Heart right ventricle (tissue), 16 donors: ENCODE data around the gene SPRY1. TPM values are rescaled to one million over a fixed set of nuclear protein-coding genes. Genes with fewer than 3 reads are reported as not detected.
A peak's percentile ranks its signal among the peaks of the same experiment; 100 is the strongest.

Experiments used
- ATAC-seq, 8 donors: fragments of 200-7000 bp; cut with Tn5 transposase; one replicate each; pipeline ENCODE4 v1.9.1; 2020; ENCODE audit warnings: mild to moderate bottlenecking in 8 of 8, moderate library complexity in 8 of 8, moderate number of reproducible peaks in 1 of 8
- DNase-seq, 2 donors: peaks; one replicate each; pipeline ENCODE4 v3.0.0-alpha.2; 2020
- H3K27ac ChIP-seq, 10 donors: fragments of 200-600 bp; sonication (generic) in 2 of 10; one replicate each; pipeline versions ENCODE4 v1.5.0 to v1.8.0; 2020 to 2022; ENCODE audit warnings: mild to moderate bottlenecking in 3 of 10
- H3K27me3 ChIP-seq, 7 donors: fragments of 200-600 bp; one replicate each; pipeline ENCODE4 v1.8.0; 2021 to 2022; ENCODE audit warnings: mild to moderate bottlenecking in 2 of 7
- H3K36me3 ChIP-seq, 9 donors: fragments of 200-600 bp; sonication (generic) in 1 of 9; one replicate each; pipeline versions ENCODE4 v1.5.0 to v1.8.0; 2020 to 2022; ENCODE audit warnings: mild to moderate bottlenecking in 2 of 9
- H3K4me1 ChIP-seq, 9 donors: fragments of 200-600 bp; sonication (generic) in 1 of 9; one replicate each; pipeline versions ENCODE4 v1.5.0 to v1.8.0; 2020 to 2022; ENCODE audit warnings: mild to moderate bottlenecking in 4 of 9
- H3K4me3 ChIP-seq, 10 donors: fragments of 200-600 bp; sonication (generic) in 2 of 10; one replicate each; pipeline versions ENCODE4 v1.5.0 to v1.8.0; 2020 to 2022; ENCODE audit warnings: mild to moderate bottlenecking in 7 of 10, moderate library complexity in 2 of 10
- H3K9me3 ChIP-seq, 11 donors: fragments of 200-600 bp in 10 of 11; sonication (generic) in 2 of 11; one replicate each; pipeline versions ENCODE4 v1.5.0 to v1.8.0; 2013 to 2022; ENCODE audit warnings: mild to moderate bottlenecking in 2 of 11, control low read depth in 1 of 11, moderate library complexity in 1 of 11
- WGBS, 2 donors: extraction: QIAGEN DNeasy Blood & Tissue Kit; methylation state at CpG; one replicate each; pipeline ENCODE4 v1.1.7; 2013; ENCODE audit warnings: inconsistent platforms in 1 of 2; 5-methylcytosine and 5-hydroxymethylcytosine counted together
- intact Hi-C, 10 donors: fragments of 100-400 bp; cut with DNase I; formaldehyde crosslinking; loops; one replicate each; pipeline versions ENCODE4 v1.11.1 to v1.14.2; 2022
- polyA plus RNA-seq, 2 donors: library from polyadenylated mRNA; stranded (reverse); fragments of 200-250 nt; gene quantifications; one replicate each; pipeline ENCODE4 v1.2.3, GENCODE V29; 2013
- total RNA-seq, 10 donors: library from RNA; stranded (reverse); fragmentation: NEBNext Ultra II Directional in 3 of 10; extraction: Animal tissue kit (Norgen Biotek cat#: 25700) in 3 of 10; gene quantifications; one replicate each; pipeline versions ENCODE4 v1.2.1 to v1.2.4, GENCODE V29; 2021 to 2023
- TF ChIP-seq, protein P1 (sequence below), 9 donors: fragments of 200-600 bp; sonication (generic) in 2 of 9; IDR thresholded peaks; one replicate each; pipeline versions ENCODE4 v1.5.0 to v1.8.0; 2021 to 2022; ENCODE audit warnings: antibody characterized with exemption in 9 of 9, mild to moderate bottlenecking in 5 of 9, moderate library complexity in 1 of 9
- donor health status: Arrhythmogenic right ventricular cardiomyopathy.
- donor health status: ischemic (EF 13 %, LVEDD 7.1; RV severe dilation, severe dysfunction).
- donor health status: healthy with polysubstance abuse.
- donor health status: DM: no; HTN: yes; CAD: no.
- donor health status: DM: no; HTN: no; CAD: no.
- donor health status: ischemic (EF 25% LVEDD 6.9; RV normal size, moderate dysfunction).
- donor health status: ischemic (EF 25% LVEDD 5.7; RV mildly dilated, moderate dysfunction).
- donor health status: healthy.
- donor health status: DM: yes; HTN: yes; CAD: no.
- donor health status: Ischemic cardiomyopathy.
- donor health status: ischemic (EF 35%, LVEDD 5.7; RV mildly dilated, moderate dysfunction).
- donor health status: nonischemic (EF 11% LVEDD 7.7; RV severe dilation, severe dysfunction).
- donor health status: DM: yes; HTN: yes; CAD: no.
- donor health status: PGD.
- donor health status: ischemic (EF 29% LVEDD 5.4; RV normal size, mild dysfunction).
- donor health status: nonischemic (EF 23%, LVEDD 6.1; RV moderate dilation, normal function).

SPRY1 gene
- total and polyA plus RNA-seq, 12 donors: 21.6 to 61.7 (median 37.4) TPM

DNA sequence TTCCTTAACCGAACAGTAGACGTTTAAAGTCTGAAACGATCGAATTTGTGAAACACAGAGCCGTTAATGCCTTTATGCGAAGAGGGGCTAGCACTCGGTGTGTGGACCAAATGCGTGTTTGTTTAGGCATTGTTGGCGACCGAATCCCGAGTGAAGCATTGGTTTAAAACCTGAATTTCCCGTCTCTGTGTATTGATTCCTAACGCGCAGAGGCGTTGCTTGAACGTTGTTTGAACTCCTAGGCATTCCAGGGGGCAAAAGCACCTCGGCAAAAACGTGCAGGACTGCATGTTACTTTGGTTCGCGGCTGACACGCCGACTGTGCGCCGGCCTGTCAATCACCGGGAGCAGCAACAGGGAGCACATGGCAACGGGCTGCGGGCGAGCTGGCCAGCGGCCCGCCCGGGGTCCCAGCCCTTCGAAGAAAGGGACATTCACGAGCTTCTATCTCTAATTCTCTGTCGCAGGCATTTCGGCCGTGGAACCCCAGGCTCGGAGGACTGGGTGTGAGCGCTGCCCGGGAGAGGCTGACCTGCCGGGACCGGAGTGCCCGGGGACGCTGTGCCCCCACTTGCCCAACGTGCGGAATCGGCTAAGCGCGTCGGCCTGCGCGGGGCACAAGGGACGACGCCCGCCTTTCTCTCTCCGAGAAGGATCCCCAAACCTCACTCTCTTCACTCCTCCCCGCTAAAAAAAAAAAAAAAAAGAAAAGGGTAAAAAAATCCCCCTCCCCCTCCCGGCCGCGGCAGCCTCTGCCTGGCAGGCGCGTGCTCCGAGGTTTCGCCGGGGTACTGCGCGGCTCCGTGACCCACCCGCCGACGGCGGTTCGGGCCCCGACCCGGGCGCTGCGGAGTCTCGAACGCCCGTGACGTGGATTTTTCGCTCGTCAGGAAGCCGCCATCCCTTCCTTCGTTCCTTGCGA is 810 bp downstream of the SPRY1 start:
- Histone ChIP-seq H3K27me3 (peaks cover 0 to 8% (median 0%) of the 10 kb centered on the region in 7 donors), H3K27ac (peak overlapping the region; percentile 85 to 97 (median 94)), H3K4me3 (peak overlapping the region; percentile 65 to 85 (median 74)), H3K36me3 (peaks cover 0 to 28% (median 5%) of the 10 kb centered on the region in 9 donors), H3K4me1 (peaks cover 0 to 30% (median 10%) of the 10 kb centered on the region in 9 donors), H3K9me3 (no peaks in the 10 kb centered on the region)
- peak; percentile 36 to 55 for DNase-seq
- ATAC-seq: peak; percentile 16 to 69 (median 40)
- TF ChIP-seq, protein P1, sequence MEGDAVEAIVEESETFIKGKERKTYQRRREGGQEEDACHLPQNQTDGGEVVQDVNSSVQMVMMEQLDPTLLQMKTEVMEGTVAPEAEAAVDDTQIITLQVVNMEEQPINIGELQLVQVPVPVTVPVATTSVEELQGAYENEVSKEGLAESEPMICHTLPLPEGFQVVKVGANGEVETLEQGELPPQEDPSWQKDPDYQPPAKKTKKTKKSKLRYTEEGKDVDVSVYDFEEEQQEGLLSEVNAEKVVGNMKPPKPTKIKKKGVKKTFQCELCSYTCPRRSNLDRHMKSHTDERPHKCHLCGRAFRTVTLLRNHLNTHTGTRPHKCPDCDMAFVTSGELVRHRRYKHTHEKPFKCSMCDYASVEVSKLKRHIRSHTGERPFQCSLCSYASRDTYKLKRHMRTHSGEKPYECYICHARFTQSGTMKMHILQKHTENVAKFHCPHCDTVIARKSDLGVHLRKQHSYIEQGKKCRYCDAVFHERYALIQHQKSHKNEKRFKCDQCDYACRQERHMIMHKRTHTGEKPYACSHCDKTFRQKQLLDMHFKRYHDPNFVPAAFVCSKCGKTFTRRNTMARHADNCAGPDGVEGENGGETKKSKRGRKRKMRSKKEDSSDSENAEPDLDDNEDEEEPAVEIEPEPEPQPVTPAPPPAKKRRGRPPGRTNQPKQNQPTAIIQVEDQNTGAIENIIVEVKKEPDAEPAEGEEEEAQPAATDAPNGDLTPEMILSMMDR (IDR thresholded peaks at IDR 0.05): no peak
- intact Hi-C loops: loop anchor here in 8 of 10 donors (1.0 to 10.0 kb wide), 20 partner anchors 35 to 715 kb away; no protein-coding TSS in a partner anchor
- WGBS, 2 donors: 1% methylated on average over 82 to 85 of the region's 85 CpGs

- intact Hi-C loops: loop anchor here in 8 of 10 donors (5.0 to 10.0 kb wide), 17 partner anchors 36 to 714 kb away; no protein-coding TSS in a partner anchor
- ATAC-seq (peak; percentile 40 to 81 (median 49)), DNase-seq (peak; percentile 51 to 65)
- Histone ChIP-seq H3K36me3 (peaks cover 0 to 36% (median 9%) of the 10 kb centered on the region in 9 donors), H3K27ac (peak overlapping the region; percentile 85 to 97 (median 94)), H3K9me3 (no peaks in the 10 kb centered on the region), H3K4me3 (peak overlapping the region; percentile 65 to 85 (median 74)), H3K4me1 (peaks cover 0 to 38% (median 17%) of the 10 kb centered on the region in 9 donors), H3K27me3 (peaks cover 0 to 8% (median 0%) of the 10 kb centered on the region in 7 donors)
- WGBS, 2 donors: 0% methylated on average over 74 to 94 of the region's 94 CpGs
- TF ChIP-seq, protein P1 (IDR thresholded peaks at IDR 0.05): peak in 8 of 9 donors; percentile 31 to 67 (median 56)
Observed at GRCh38 chr4:123398066-123398852, 1.7 kb downstream of the SPRY1 start.

- Histone ChIP-seq H3K9me3 (no peaks in the 10 kb centered on the region), H3K27ac (peak overlapping the region; percentile 85 to 97 (median 94)), H3K27me3 (peaks cover 0 to 8% (median 0%) of the 10 kb centered on the region in 7 donors), H3K4me3 (peak overlapping the region; percentile 65 to 85 (median 74)), H3K4me1 (peaks cover 0 to 46% (median 23%) of the 10 kb centered on the region in 9 donors), H3K36me3 (peaks cover 0 to 44% (median 9%) of the 10 kb centered on the region in 9 donors)
- ATAC-seq: peak; percentile 21 to 50 (median 38)
- peak; percentile 45 to 54 for DNase-seq
- TF ChIP-seq, protein P1 (IDR thresholded peaks at IDR 0.05): peak in 4 of 9 donors; percentile 22 to 49 (median 45)
- WGBS, 2 donors: 1% methylated on average over 41 of the region's 41 CpGs
- intact Hi-C loops: loop anchor here in 8 of 10 donors (5.0 to 10.0 kb wide), 17 partner anchors 37 to 713 kb away; no protein-coding TSS in a partner anchor
Observed at GRCh38 chr4:123398853-123399626, 2.4 kb downstream of the SPRY1 start.
